CD14-positive monocyte (primary cell): Measurements from ENCODE around the gene RNF44. TPM values are rescaled to one million over a fixed set of nuclear protein-coding genes. Genes with fewer than 3 reads are reported as not detected.

ENCODE experiments used
- DNase-seq, 3 donors: peaks; one replicate each; pipeline ENCODE4 v3.0.0-alpha.2; 2011 to 2022
- H2AFZ ChIP-seq: 2 replicates; pipeline ENCODE4 v1.6.0; 2012; ENCODE audit warnings: mild to moderate bottlenecking, low read depth, low read length, inconsistent platforms; ENCODE audit not compliant: insufficient read depth, poor library complexity, severe bottlenecking
- H3K27ac ChIP-seq, 2 donors: 1 replicate in 1 of 2; 2 replicates in 1 of 2; pipeline ENCODE4 v1.5.1; 2012 to 2013; ENCODE audit warnings: low read length in 2 of 2, control low read depth in 1 of 2, inconsistent platforms in 1 of 2, low read depth in 1 of 2, mild to moderate bottlenecking in 1 of 2
- H3K27me3 ChIP-seq, 2 donors: one replicate each; pipeline versions ENCODE4 v1.6.0 to v1.6.1; 2011 to 2013; ENCODE audit warnings: low read length in 2 of 2; ENCODE audit not compliant: control insufficient read depth in 2 of 2, insufficient read depth in 2 of 2
- H3K36me3 ChIP-seq, 2 donors: replicated peaks in 1 of 2; 1 replicate in 1 of 2; 2 replicates in 1 of 2; pipeline versions ENCODE4 v1.5.1 to v1.6.1; 2012 to 2013; ENCODE audit warnings: low read length in 2 of 2, control low read depth in 1 of 2, inconsistent platforms in 1 of 2, mild to moderate bottlenecking in 1 of 2; ENCODE audit not compliant: insufficient read depth in 2 of 2, control insufficient read depth in 1 of 2
- H3K4me1 ChIP-seq, 2 donors: 1 replicate in 1 of 2; 2 replicates in 1 of 2; pipeline versions ENCODE4 v1.5.1 to v1.6.1; 2012 to 2013; ENCODE audit warnings: low read length in 2 of 2, control low read depth in 1 of 2, inconsistent platforms in 1 of 2, mild to moderate bottlenecking in 1 of 2, moderate library complexity in 1 of 2; ENCODE audit not compliant: insufficient read depth in 2 of 2, control insufficient read depth in 1 of 2
- H3K4me2 ChIP-seq: replicated peaks from 2 replicates; pipeline ENCODE3; 2012; ENCODE audit warnings: low read length, moderate library complexity, mild to moderate bottlenecking; ENCODE audit not compliant: poor library complexity, severe bottlenecking; ENCODE audit errors: extremely low read depth
- H3K4me3 ChIP-seq, 3 experiments: fragments of 200-600 bp in 1 of 3; sonication (generic) in 1 of 3; replicated peaks in 1 of 3; 1 replicate in 2 of 3; 2 replicates in 1 of 3; pipeline ENCODE4 v1.5.1; 2011 to 2013; ENCODE audit warnings: low read length in 3 of 3, mild to moderate bottlenecking in 3 of 3, control low read depth in 2 of 3, low read depth in 2 of 3, inconsistent platforms in 1 of 3, moderate library complexity in 1 of 3
- H3K79me2 ChIP-seq: 2 replicates; pipeline ENCODE4 v1.6.0; 2012; ENCODE audit warnings: mild to moderate bottlenecking, control low read depth, inconsistent platforms, low read length, moderate library complexity; ENCODE audit not compliant: insufficient read depth
- H3K9ac ChIP-seq: 2 replicates; pipeline ENCODE4 v1.6.0; 2017; ENCODE audit warnings: low read length, mild to moderate bottlenecking; ENCODE audit not compliant: insufficient read depth, poor library complexity, severe bottlenecking
- H3K9me3 ChIP-seq, 2 donors: replicated peaks in 1 of 2; 1 replicate in 1 of 2; 2 replicates in 1 of 2; pipeline versions ENCODE4 v1.5.1 to v1.6.1; 2012 to 2013; ENCODE audit warnings: low read length in 2 of 2, control low read depth in 1 of 2; ENCODE audit not compliant: control insufficient read depth in 1 of 2, insufficient read depth in 1 of 2
- H4K20me1 ChIP-seq: 2 replicates; pipeline ENCODE4 v1.6.0; 2012; ENCODE audit warnings: mild to moderate bottlenecking, low read length, control low read depth, moderate library complexity; ENCODE audit not compliant: insufficient read depth
- H3K27ac Mint-ChIP-seq, 7 donors: one replicate each; pipeline ENCODE4 v1.8.0; 2020; ENCODE audit warnings: mild to moderate bottlenecking in 7 of 7, mixed read lengths in 7 of 7, moderate library complexity in 6 of 7, inconsistent platforms in 2 of 7
- H3K27me3 Mint-ChIP-seq, 3 donors: one replicate each; pipeline ENCODE4 v1.8.0; 2021 to 2022; ENCODE audit warnings: low read depth in 3 of 3, mild to moderate bottlenecking in 3 of 3, mixed read lengths in 3 of 3, moderate library complexity in 3 of 3, inconsistent platforms in 1 of 3
- H3K36me3 Mint-ChIP-seq, 2 donors: one replicate each; pipeline ENCODE4 v1.8.0; 2020; ENCODE audit warnings: mixed read lengths in 2 of 2, inconsistent platforms in 1 of 2, mild to moderate bottlenecking in 1 of 2
- H3K4me1 Mint-ChIP-seq: one replicate; pipeline ENCODE4 v1.8.0; 2020; ENCODE audit warnings: mild to moderate bottlenecking, mixed read lengths
- H3K4me3 Mint-ChIP-seq, 2 donors: one replicate each; pipeline ENCODE4 v1.8.0; 2020; ENCODE audit warnings: mild to moderate bottlenecking in 2 of 2, mixed read lengths in 2 of 2, moderate library complexity in 1 of 2
- H3K9me3 Mint-ChIP-seq, 7 donors: one replicate each; pipeline ENCODE4 v1.8.0; 2020 to 2022; ENCODE audit warnings: mixed read lengths in 7 of 7, mild to moderate bottlenecking in 6 of 7, moderate library complexity in 6 of 7, inconsistent platforms in 2 of 7
- CTCF ChIP-seq: fragments of 200-600 bp; IDR thresholded peaks from one replicate; pipeline ENCODE4 v1.8.0; 2022; ENCODE audit warnings: antibody characterized with exemption, mild to moderate bottlenecking
- WGBS: methylation state at CpG from one replicate; pipeline ENCODE4 v1.1.5; 2013; ENCODE audit warnings: missing lambda C conversion rate; ENCODE audit not compliant: insufficient coverage; 5-methylcytosine and 5-hydroxymethylcytosine counted together
- intact Hi-C, 2 donors: fragments of 100-400 bp; cut with micrococcal nuclease; formaldehyde crosslinking; loops; one replicate each; pipeline versions ENCODE4 v1.15.0 to v1.15.1; 2023
- polyA plus RNA-seq, 3 donors: library from polyadenylated mRNA; depleted of rRNA in 1 of 3; unstranded in 2 of 3; stranded (reverse) in 1 of 3; fragments of 300-500 nt in 2 of 3; fragments of >200 nt in 1 of 3; fragmentation: Illumina TruSeq in 2 of 3; gene quantifications; 1 replicate in 2 of 3; 2 replicates in 1 of 3; pipeline ENCODE4 v1.2.3, GENCODE V29; 2012 to 2021

Gene RNF44
- polyA plus RNA-seq, 3 donors, result 1.9 to 133 (median 3.1) TPM

GRCh38 chr5:176486189-176486757 is 50.9 kb downstream of the RNF44 start:
- Histone ChIP-seq H3K27me3 (no peaks in the 10 kb centered on the region), H3K4me2 (no peak overlapping the region), H3K4me3 (no peak overlapping the region), H4K20me1 (peaks cover 52% of the 10 kb centered on the region), H3K36me3 (peaks cover 43 to 92% of the 10 kb centered on the region in 2 donors), H3K4me1 (no peaks in the 10 kb centered on the region), H2AFZ (no peak overlapping the region), H3K27ac (no peak overlapping the region), H3K9ac (no peak overlapping the region), H3K79me2 (peaks cover 16% of the 10 kb centered on the region), H3K9me3 (no peaks in the 10 kb centered on the region)
- WGBS, result 100% methylated on average over 3 of the region's 7 CpGs
- H3K27me3 Mint-ChIP-seq, result no peaks in the 10 kb centered on the region
- intact Hi-C loops, result no loop called here
- peaks cover 50 to 83% of the 10 kb centered on the region in 2 donors for H3K36me3 Mint-ChIP-seq
- TF ChIP-seq CTCF, result no peak
- H3K9me3 Mint-ChIP-seq, result no peaks in the 10 kb centered on the region
- H3K4me1 Mint-ChIP-seq, result peaks cover 9% of the 10 kb centered on the region
- no peak overlapping the region for H3K4me3 Mint-ChIP-seq
- DNase-seq, result no peak
- peak overlapping the region in 3 of 7 donors; percentile 17 to 72 (median 51) for H3K27ac Mint-ChIP-seq

GRCh38 chr5:176485176-176485575 is 52.0 kb downstream of the RNF44 start:
- no peak overlapping the region for H3K4me2 ChIP-seq
- H3K27me3 ChIP-seq, result no peaks in the 10 kb centered on the region
- TF ChIP-seq CTCF, result no peak
- Mint-ChIP-seq H3K36me3 (peaks cover 47 to 78% of the 10 kb centered on the region in 2 donors), H3K27ac (no peak overlapping the region), H3K9me3 (no peaks in the 10 kb centered on the region), H3K4me1 (peaks cover 9% of the 10 kb centered on the region), H3K27me3 (no peaks in the 10 kb centered on the region), H3K4me3 (no peak overlapping the region)
- WGBS, result 100% methylated on average over 1 of the region's 2 CpGs
- peaks cover 53% of the 10 kb centered on the region for H4K20me1 ChIP-seq
- no peak overlapping the region for H2AFZ ChIP-seq
- H3K9ac ChIP-seq, result no peak overlapping the region
- no peaks in the 10 kb centered on the region for H3K9me3 ChIP-seq
- H3K27ac ChIP-seq, result no peak overlapping the region
- peaks cover 16% of the 10 kb centered on the region for H3K79me2 ChIP-seq
- no peaks in the 10 kb centered on the region for H3K4me1 ChIP-seq
- intact Hi-C loops, result no loop called here
- peaks cover 36 to 85% of the 10 kb centered on the region in 2 donors for H3K36me3 ChIP-seq
- DNase-seq, result no peak
- H3K4me3 ChIP-seq, result no peak overlapping the region
